Stomach (tissue), 9 donors: ENCODE data around the gene C10orf90. TPM values are rescaled to one million over a fixed set of nuclear protein-coding genes. Genes with fewer than 3 reads are reported as not detected.

ENCODE experiments used
- DNase-seq, 2 donors: peaks; one replicate each; pipeline versions ENCODE4 v3.0.0 to v3.0.0-alpha.2; 2013 to 2019
- H3K27ac ChIP-seq, 5 donors: fragments of 200-600 bp in 4 of 5; sonication (generic) in 4 of 5; one replicate each; pipeline ENCODE4 v1.5.1; 2013 to 2019; ENCODE audit warnings: mild to moderate bottlenecking in 1 of 5, moderate library complexity in 1 of 5
- H3K27me3 ChIP-seq, 3 donors: fragments of 200-600 bp; sonication (generic); one replicate each; pipeline ENCODE4 v1.5.1; 2017 to 2019; ENCODE audit warnings: mixed run types in 1 of 3
- H3K36me3 ChIP-seq, 4 donors: fragments of 200-600 bp; sonication (generic); 1 replicate in 3 of 4; 2 replicates in 1 of 4; pipeline ENCODE4 v1.5.1; 2016 to 2019
- H3K4me1 ChIP-seq, 4 donors: fragments of 200-600 bp; sonication (generic); one replicate each; pipeline ENCODE4 v1.5.1; 2016 to 2019
- H3K4me3 ChIP-seq, 4 donors: fragments of 200-600 bp; sonication (generic) in 3 of 4; one replicate each; pipeline ENCODE4 v1.5.1; 2016 to 2019; ENCODE audit warnings: mild to moderate bottlenecking in 1 of 4
- H3K9me3 ChIP-seq, 4 donors: fragments of 200-600 bp; sonication (generic); one replicate each; pipeline ENCODE4 v1.5.1; 2016 to 2019
- CTCF ChIP-seq, 7 experiments: fragments of 450-650 bp in 4 of 7; fragments of 200-600 bp in 3 of 7; sonication (generic) in 3 of 7; IDR thresholded peaks; one replicate each; pipeline ENCODE4 v1.5.1; 2016 to 2019; ENCODE audit warnings: antibody characterized with exemption in 7 of 7, control low read depth in 2 of 7, mild to moderate bottlenecking in 1 of 7
- EP300 ChIP-seq: sonication (generic); formaldehyde crosslinking; IDR thresholded peaks from one replicate; pipeline ENCODE4 v1.6.1; 2017; ENCODE audit warnings: antibody characterized with exemption
- POLR2A ChIP-seq, 4 donors: fragments of 450-650 bp; IDR thresholded peaks; one replicate each; pipeline ENCODE4 v1.6.1; 2016; ENCODE audit warnings: antibody characterized with exemption in 4 of 4, control low read depth in 2 of 4, mild to moderate bottlenecking in 1 of 4, moderate library complexity in 1 of 4
- POLR2AphosphoS5 ChIP-seq, 3 donors: sonication (generic); formaldehyde crosslinking; IDR thresholded peaks; one replicate each; pipeline ENCODE4 v1.6.1; 2016; ENCODE audit warnings: antibody characterized with exemption in 3 of 3
- WGBS, 5 donors: extraction: QIAGEN DNeasy Blood & Tissue Kit in 3 of 5; methylation state at CpG; one replicate each; pipeline versions ENCODE4 v1.1.5 to v1.1.7; 2013 to 2018; 5-methylcytosine and 5-hydroxymethylcytosine counted together
- intact Hi-C: fragments of 100-400 bp; cut with DNase I; formaldehyde crosslinking; loops from one replicate; pipeline ENCODE4 v1.15.1; 2023; ENCODE audit warnings: low total_unique reads
- polyA plus RNA-seq, 3 donors: library from polyadenylated mRNA; stranded (reverse); fragments of 200-250 nt; gene quantifications; one replicate each; pipeline ENCODE4 v1.2.3, GENCODE V29; 2013
- total RNA-seq, 5 donors: library from RNA; depleted of rRNA; stranded (reverse); fragments of >200 nt; gene quantifications; one replicate each; pipeline versions ENCODE4 v1.1.0 to v1.2.3, GENCODE V29; 2014 to 2016
- donor health status: healthy with polysubstance abuse.
- donor health status: Bipolar disorder and iron deficiency.
- donor health status: healthy.

The C10orf90 gene
- total and polyA plus RNA-seq, 8 donors = not detected

GRCh38 chr10:126376956-126377355, 293.5 kb downstream of the C10orf90 start:
- H3K27me3 ChIP-seq = no peaks in the 10 kb centered on the region
- no peak for DNase-seq
- no peak overlapping the region for H3K4me3 ChIP-seq
- H3K36me3 ChIP-seq = no peaks in the 10 kb centered on the region
- intact Hi-C loops = no loop called here
- 78 to 86% (median 82%) methylated on average over 2 of the region's 2 CpGs for WGBS, 5 donors
- no peak overlapping the region for H3K27ac ChIP-seq
- no peaks in the 10 kb centered on the region for H3K4me1 ChIP-seq
- no peak for TF ChIP-seq POLR2AphosphoS5 (IDR thresholded peaks at IDR 0.05)
- no peak for TF ChIP-seq EP300
- no peak for TF ChIP-seq POLR2A (IDR thresholded peaks at IDR 0.05)
- no peak for TF ChIP-seq CTCF (IDR thresholded peaks at IDR 0.05)
- peaks cover 0 to 4% (median 0%) of the 10 kb centered on the region in 4 donors for H3K9me3 ChIP-seq

- H3K4me3 ChIP-seq = no peak overlapping the region
- intact Hi-C loops = no loop called here
Measured at GRCh38 chr10:126375926-126376554, 294.5 kb downstream of the C10orf90 start.

GRCh38 chr10:126375299-126375698, 295.2 kb downstream of the C10orf90 start:
- intact Hi-C loops = no loop called here
- Histone ChIP-seq H3K27ac (no peak overlapping the region), H3K4me3 (no peak overlapping the region), H3K27me3 (no peaks in the 10 kb centered on the region), H3K9me3 (peaks cover 0 to 4% (median 0%) of the 10 kb centered on the region in 4 donors), H3K36me3 (no peaks in the 10 kb centered on the region), H3K4me1 (no peaks in the 10 kb centered on the region)
- DNase-seq = no peak
- no peak for TF ChIP-seq POLR2A (IDR thresholded peaks at IDR 0.05)
- no peak for TF ChIP-seq EP300
- no peak for TF ChIP-seq POLR2AphosphoS5 (IDR thresholded peaks at IDR 0.05)
- TF ChIP-seq CTCF (IDR thresholded peaks at IDR 0.05) = no peak

More at GRCh38 chr10:126375926-126376554, 294.5 kb downstream of the C10orf90 start:
- H3K4me1 ChIP-seq = no peaks in the 10 kb centered on the region
- TF ChIP-seq CTCF (IDR thresholded peaks at IDR 0.05) = no peak
- no peak for TF ChIP-seq POLR2A (IDR thresholded peaks at IDR 0.05)
- TF ChIP-seq POLR2AphosphoS5 (IDR thresholded peaks at IDR 0.05) = no peak
- TF ChIP-seq EP300 = no peak
- no peaks in the 10 kb centered on the region for H3K36me3 ChIP-seq
- H3K9me3 ChIP-seq = peaks cover 0 to 4% (median 0%) of the 10 kb centered on the region in 4 donors
- no peak for DNase-seq
- 77 to 86% (median 86%) methylated on average over 1 of the region's 1 CpG for WGBS, 5 donors
- H3K27ac ChIP-seq = no peak overlapping the region
- no peaks in the 10 kb centered on the region for H3K27me3 ChIP-seq

Other genes starting within 250 kb of the C10orf90 start
- gene DOCK1, start 234.7 kb upstream of the C10orf90 start, total RNA-seq = 100 to 1,000 TPM in 1 of 5 donors, 10 to 100 TPM in 4; 30.0 to 114 (median 40.3) TPM
- gene DOCK1, start 234.7 kb upstream of the C10orf90 start, polyA plus RNA-seq = 10 to 100 TPM in 2 of 3 donors, 1 to 10 TPM in 1; 8.4 to 15.6 (median 11.1) TPM